HepG2 (cell line): ENCODE results near the gene GNA12. TPM values are rescaled to one million over a fixed set of nuclear protein-coding genes. Genes with fewer than 3 reads are reported as not detected.

Source experiments
- ATAC-seq: fragments of 200-7000 bp; cut with Tn5 transposase; 3 replicates; pipeline ENCODE4 v1.9.1; 2020; ENCODE audit warnings: mild to moderate bottlenecking, moderate library complexity
- BruUV-seq: library from RNA; stranded (reverse); fragments of 400-500 nt; replicated peaks from 2 replicates; lab custom pipeline; 2021; lab: Mats Ljungman, UMichigan
- CTCF ChIA-PET: fragments of 300-600 bp; formaldehyde crosslinking; extraction: SDS; loops from one replicate; lab custom pipeline; 2021; ENCODE audit warnings: low total read pairs, inconsistent platforms, low intra/inter-chr PET ratio; lab: Yijun Ruan, JAX
- POLR2A ChIA-PET: fragments of 350-600 bp; sonication (Branson Sonifier 250); formaldehyde crosslinking; loops from one replicate; lab custom pipeline; 2020; ENCODE audit warnings: antibody characterized with exemption, inconsistent platforms; lab: Yijun Ruan, JAX
- DNase-seq: peaks from one replicate; pipeline ENCODE4 v3.0.0-alpha.2; 2015; ENCODE audit warnings: low spot score
- FAIRE-seq: peaks from 3 replicates; lab custom pipeline; 2011; peaks lifted over from hg19 to GRCh38; lab: Jason Lieb, UNC
- H2AFZ ChIP-seq: one replicate; pipeline ENCODE4 v1.6.1; 2011; ENCODE audit warnings: low read length, inconsistent platforms
- H3K27ac ChIP-seq: fragments of 300-600 bp; 3 replicates; pipeline ENCODE4 v1.8.0; 2011; ENCODE audit warnings: mixed run types, mild to moderate bottlenecking, mixed read lengths, low read length, inconsistent platforms; ENCODE audit not compliant: insufficient read depth; ENCODE audit errors: extremely low read length
- H3K27me3 ChIP-seq, 2 experiments: fragments of 200-600 bp in 1 of 2; 2 replicates in 1 of 2; 3 replicates in 1 of 2; pipeline versions ENCODE4 v1.6.0 to v1.8.0; 2011; ENCODE audit warnings: low read length in 2 of 2, mild to moderate bottlenecking in 2 of 2, moderate library complexity in 2 of 2, inconsistent platforms in 1 of 2; ENCODE audit not compliant: insufficient read depth in 2 of 2, control insufficient read depth in 1 of 2
- H3K36me3 ChIP-seq, 2 experiments: fragments of 200-600 bp in 1 of 2; replicated peaks in 1 of 2; 2 replicates in 1 of 2; 3 replicates in 1 of 2; pipeline versions ENCODE4 v1.5.1 to v1.8.0; 2011; ENCODE audit warnings: low read length in 2 of 2, inconsistent platforms in 1 of 2; ENCODE audit not compliant: insufficient read depth in 2 of 2, control insufficient read depth in 1 of 2
- H3K4me1 ChIP-seq: 2 replicates; pipeline ENCODE4 v1.5.1; 2012; ENCODE audit warnings: low read length, inconsistent platforms; ENCODE audit not compliant: insufficient read depth
- H3K4me2 ChIP-seq: 2 replicates; pipeline ENCODE4 v1.6.0; 2011; ENCODE audit warnings: low read depth, low read length, inconsistent platforms
- H3K4me3 ChIP-seq, 3 experiments: fragments of 200-600 bp in 1 of 3; sonication (generic), shearing (Covaris generic) in 1 of 3; replicated peaks in 1 of 3; 2 replicates each; pipeline ENCODE4 v1.5.1; 2011 to 2016; ENCODE audit warnings: low read length in 3 of 3, inconsistent platforms in 2 of 3, low read depth in 2 of 3, mild to moderate bottlenecking in 2 of 3, control low read depth in 1 of 3, mixed read lengths in 1 of 3; ENCODE audit not compliant: insufficient read depth in 1 of 3
- H3K79me2 ChIP-seq: one replicate; pipeline ENCODE4 v1.6.1; 2011; ENCODE audit warnings: low read length, inconsistent platforms; ENCODE audit not compliant: insufficient read depth
- H3K9ac ChIP-seq: 2 replicates; pipeline ENCODE4 v1.6.0; 2011; ENCODE audit warnings: mild to moderate bottlenecking, low read depth, low read length, inconsistent platforms; ENCODE audit not compliant: insufficient read depth
- H3K9me3 ChIP-seq: 2 replicates; pipeline ENCODE4 v1.5.1; 2012; ENCODE audit warnings: mild to moderate bottlenecking, low read length
- H4K20me1 ChIP-seq: 2 replicates; pipeline ENCODE4 v1.6.0; 2011; ENCODE audit warnings: inconsistent platforms, mild to moderate bottlenecking, low read length, moderate library complexity; ENCODE audit not compliant: insufficient read depth
- CENPBD1 ChIP-seq: sonication (generic); formaldehyde crosslinking; IDR thresholded peaks from 2 replicates; pipeline ENCODE4 v1.8.0; 2022; ENCODE audit warnings: missing genetic modification reagents, low read depth, mild to moderate bottlenecking, borderline replicate concordance
- DDIT3 ChIP-seq: sonication (generic); formaldehyde crosslinking; IDR thresholded peaks from 2 replicates; pipeline ENCODE4 v1.4.0; 2020; ENCODE audit warnings: mild to moderate bottlenecking, missing genetic modification reagents
- DPF2 ChIP-seq: sonication (generic); formaldehyde crosslinking; IDR thresholded peaks from 2 replicates; pipeline ENCODE4 v1.4.0; 2020; ENCODE audit warnings: mild to moderate bottlenecking, low read depth, missing genetic modification reagents, borderline replicate concordance
- DR1 ChIP-seq: sonication (generic); formaldehyde crosslinking; IDR thresholded peaks from 2 replicates; pipeline ENCODE4 v1.8.0; 2021; ENCODE audit warnings: mild to moderate bottlenecking, missing genetic modification reagents, inconsistent platforms
- FOXK2 ChIP-seq: fragments of 450-650 bp; IDR thresholded peaks from 2 replicates; pipeline ENCODE4 v1.6.1; 2016
- HNRNPK ChIP-seq: fragments of 200-400 bp; formaldehyde crosslinking; IDR thresholded peaks from 2 replicates; pipeline ENCODE4 v1.6.1; 2018; ENCODE audit warnings: low read length, low read depth, moderate library complexity, mild to moderate bottlenecking; ENCODE audit not compliant: poor library complexity, severe bottlenecking
- HOXA7 ChIP-seq: sonication (generic); formaldehyde crosslinking; IDR thresholded peaks from 2 replicates; pipeline ENCODE4 v1.8.1; 2022; ENCODE audit warnings: mild to moderate bottlenecking, missing genetic modification reagents, moderate library complexity
- IKZF1 ChIP-seq: fragments of 450-650 bp; IDR thresholded peaks from 2 replicates; pipeline ENCODE4 v1.7.1; 2016
- PHF8 ChIP-seq: sonication (generic); formaldehyde crosslinking; IDR thresholded peaks from 2 replicates; pipeline ENCODE4 v1.5.0; 2020; ENCODE audit warnings: missing genetic modification reagents
- POLR2AphosphoS5 ChIP-seq: IDR thresholded peaks from 2 replicates; pipeline ENCODE4 v1.6.1; 2012; ENCODE audit warnings: low read depth, low read length
- STAG1 ChIP-seq: sonication (generic); formaldehyde crosslinking; IDR thresholded peaks from 2 replicates; pipeline ENCODE4 v1.4.0; 2020; ENCODE audit warnings: missing genetic modification reagents
- ZBTB14 ChIP-seq: sonication (generic); formaldehyde crosslinking; IDR thresholded peaks from 2 replicates; pipeline ENCODE4 v1.4.0; 2020; ENCODE audit warnings: missing genetic modification reagents
- ZBTB2 ChIP-seq: sonication (generic); formaldehyde crosslinking; IDR thresholded peaks from 2 replicates; pipeline ENCODE4 v1.8.0; 2022; ENCODE audit warnings: low read depth, missing genetic modification reagents
- ZFP91 ChIP-seq: sonication (generic); formaldehyde crosslinking; IDR thresholded peaks from 2 replicates; pipeline ENCODE4 v1.9.0; 2022; ENCODE audit warnings: missing genetic modification reagents, mild to moderate bottlenecking, borderline replicate concordance
- ZNF207 ChIP-seq: fragments of 450-650 bp; IDR thresholded peaks from 2 replicates; pipeline ENCODE4 v1.6.1; 2016; ENCODE audit warnings: antibody characterized with exemption, borderline replicate concordance
- ZNF564 ChIP-seq: sonication (generic); formaldehyde crosslinking; IDR thresholded peaks from 2 replicates; pipeline ENCODE4 v1.8.1; 2023; ENCODE audit warnings: mild to moderate bottlenecking, missing genetic modification reagents
- ZNF784 ChIP-seq: sonication (generic); formaldehyde crosslinking; IDR thresholded peaks from 2 replicates; pipeline ENCODE4 v1.5.1; 2020; ENCODE audit warnings: missing genetic modification reagents, mild to moderate bottlenecking, borderline replicate concordance
- WGBS: methylation state at CpG from one replicate; pipeline ENCODE4 v1.1.6; 2017; ENCODE audit warnings: low lambda C conversion rate; 5-methylcytosine and 5-hydroxymethylcytosine counted together
- in situ Hi-C: cut with HindIII; loops from 2 replicates; pipeline ENCODE4 v1.10.0; 2017; ENCODE audit warnings: low pct_unique_long_range_greater_than_20kb; ENCODE audit not compliant: extremely low pct_ligation_motif_present
- intact Hi-C: fragments of 100-400 bp; cut with micrococcal nuclease; formaldehyde crosslinking; loops from one replicate; pipeline ENCODE4 v1.10.0; 2022; ENCODE audit not compliant: unreplicated experiment
- polyA plus RNA-seq, 8 experiments: library from polyadenylated mRNA; depleted of rRNA in 3 of 8; stranded (reverse) in 7 of 8; unstranded in 1 of 8; fragments of >200 nt; fragmentation: Illumina TruSeq in 4 of 8; extraction: Trizol in 4 of 8; gene quantifications; 2 replicates each; pipeline versions ENCODE4 v1.2.1 to v1.2.3, GENCODE V29; 2011 to 2016; ENCODE audit warnings: low read depth in 4 of 8, missing spikeins in 1 of 8, mixed read lengths in 1 of 8; ENCODE audit not compliant: insufficient read depth in 1 of 8
- total RNA-seq, 5 experiments: library from RNA; depleted of rRNA; stranded (reverse); fragments of >200 nt; fragmentation: Illumina TruSeq; extraction: Trizol; gene quantifications; 2 replicates each; pipeline ENCODE4 v1.2.3, GENCODE V29; 2016; ENCODE audit warnings: low read depth in 1 of 5

GNA12 gene
- total and polyA plus RNA-seq, 2 of the 13 experiments (the other 11 are each of a cell fraction or from before 2014, with no cell fraction given), result 16.2 to 50.9 TPM

- TF ChIP-seq DPF2 (CRISPR knock-in tag) (no peak), CENPBD1 (CRISPR knock-in tag) (no peak), IKZF1 (no peak), DR1 (CRISPR knock-in tag) (no peak), ZNF564 (CRISPR knock-in tag) (no peak)
Measured at GRCh38 chr7:2716488-2716887, 127.6 kb downstream of the GNA12 start (continued).

- DNase-seq (no peak), FAIRE-seq (no peak), ATAC-seq (no peak)
- Histone ChIP-seq H3K4me3 (no peak overlapping the region), H3K79me2 (no peaks in the 10 kb centered on the region), H3K27ac (no peak overlapping the region), H3K4me2 (no peak overlapping the region), H4K20me1 (no peaks in the 10 kb centered on the region), H3K9me3 (no peaks in the 10 kb centered on the region), H2AFZ (no peak overlapping the region), H3K36me3 (peaks cover 2 to 11% of the 10 kb centered on the region in 2 experiments; a peak in 2 of 5 replicates), H3K9ac (no peak overlapping the region), H3K4me1 (0 out of 2 replicates have a peak, but pooled peaks cover under 1% of the 10 kb centered on the region), H3K27me3 (no peaks in the 10 kb centered on the region)
- POLR2A ChIA-PET, result no interaction called here
- in situ Hi-C loops (no loop called here), intact Hi-C loops (no loop called here)
- WGBS, result 86% methylated on average over 20 of the region's 22 CpGs
- CTCF ChIA-PET, result no interaction called here
- TSS peak; percentile 15 for BruUV-seq
- TF ChIP-seq ZBTB2 (CRISPR knock-in tag), result no peak
- no peak for TF ChIP-seq ZBTB14 (CRISPR knock-in tag)
- no peak for TF ChIP-seq HOXA7 (CRISPR knock-in tag)
- no peak for TF ChIP-seq PHF8 (CRISPR knock-in tag)
- TF ChIP-seq ZNF207, result no peak
- no peak for TF ChIP-seq POLR2AphosphoS5
- TF ChIP-seq STAG1 (CRISPR knock-in tag), result no peak
- no peak for TF ChIP-seq ZFP91 (CRISPR knock-in tag)
- no peak for TF ChIP-seq HNRNPK
- TF ChIP-seq FOXK2, result no peak
- no peak for TF ChIP-seq ZNF784 (CRISPR knock-in tag)
- no peak for TF ChIP-seq DDIT3 (CRISPR knock-in tag)
Measured at GRCh38 chr7:2715341-2716231, 128.5 kb downstream of the GNA12 start.
